Activated CD8-positive, alpha-beta memory T cell treated with anti-CD3 and anti-CD28 coated beads, Interleukin-2, amount 50 U/mL, for 1 hour (primary cell): ENCODE results near the gene HOXD8.

Experiments
- DNase-seq: peaks from one replicate; pipeline ENCODE4 v3.0.0-alpha.2; 2020; ENCODE audit errors: extremely low read depth

HOXD8 gene

GRCh38 chr2:176103194-176103593, 26.3 kb upstream of the HOXD8 start:
- no peak for DNase-seq

- DNase-seq: no peak
Observed at GRCh38 chr2:176103742-176104315, 25.7 kb upstream of the HOXD8 start.

- no peak for DNase-seq
Observed at GRCh38 chr2:176104316-176105077, 25.0 kb upstream of the HOXD8 start.

DNA sequence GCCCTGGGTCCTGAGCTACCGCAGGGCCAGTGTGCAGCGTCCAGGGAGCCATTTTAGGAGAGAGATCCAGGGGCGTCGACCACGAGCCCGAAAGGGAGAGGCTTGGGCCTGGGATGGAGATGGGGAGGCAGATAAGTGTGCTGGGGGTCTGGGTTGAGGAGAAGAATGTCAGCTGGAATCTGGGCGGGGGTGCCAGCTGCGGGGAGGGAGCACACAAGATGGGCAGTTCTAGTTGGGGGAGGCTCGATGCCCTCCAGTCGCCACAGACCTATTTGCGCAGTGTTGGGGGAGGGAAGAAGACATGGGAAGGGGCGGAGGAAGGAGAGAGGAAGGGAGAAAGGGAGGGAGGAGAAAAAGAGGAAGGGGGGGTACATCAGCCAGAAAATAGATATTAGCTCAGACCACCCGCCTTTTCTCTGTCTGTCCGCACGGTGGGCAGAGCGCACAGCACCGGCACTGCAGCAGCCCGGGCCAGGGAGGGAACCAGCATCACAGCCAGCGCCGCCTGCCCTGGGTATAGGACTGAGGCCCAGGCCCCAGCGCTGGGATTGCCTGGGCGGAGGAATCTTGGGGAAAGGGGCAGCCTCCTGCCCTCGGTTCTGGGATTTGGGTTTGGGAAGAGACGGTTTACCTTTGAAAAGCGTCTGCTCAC, 24.3 kb upstream of the HOXD8 start:
- no peak for DNase-seq

GRCh38 chr2:176105730-176106580, 23.6 kb upstream of the HOXD8 start:
- no peak for DNase-seq

DNA sequence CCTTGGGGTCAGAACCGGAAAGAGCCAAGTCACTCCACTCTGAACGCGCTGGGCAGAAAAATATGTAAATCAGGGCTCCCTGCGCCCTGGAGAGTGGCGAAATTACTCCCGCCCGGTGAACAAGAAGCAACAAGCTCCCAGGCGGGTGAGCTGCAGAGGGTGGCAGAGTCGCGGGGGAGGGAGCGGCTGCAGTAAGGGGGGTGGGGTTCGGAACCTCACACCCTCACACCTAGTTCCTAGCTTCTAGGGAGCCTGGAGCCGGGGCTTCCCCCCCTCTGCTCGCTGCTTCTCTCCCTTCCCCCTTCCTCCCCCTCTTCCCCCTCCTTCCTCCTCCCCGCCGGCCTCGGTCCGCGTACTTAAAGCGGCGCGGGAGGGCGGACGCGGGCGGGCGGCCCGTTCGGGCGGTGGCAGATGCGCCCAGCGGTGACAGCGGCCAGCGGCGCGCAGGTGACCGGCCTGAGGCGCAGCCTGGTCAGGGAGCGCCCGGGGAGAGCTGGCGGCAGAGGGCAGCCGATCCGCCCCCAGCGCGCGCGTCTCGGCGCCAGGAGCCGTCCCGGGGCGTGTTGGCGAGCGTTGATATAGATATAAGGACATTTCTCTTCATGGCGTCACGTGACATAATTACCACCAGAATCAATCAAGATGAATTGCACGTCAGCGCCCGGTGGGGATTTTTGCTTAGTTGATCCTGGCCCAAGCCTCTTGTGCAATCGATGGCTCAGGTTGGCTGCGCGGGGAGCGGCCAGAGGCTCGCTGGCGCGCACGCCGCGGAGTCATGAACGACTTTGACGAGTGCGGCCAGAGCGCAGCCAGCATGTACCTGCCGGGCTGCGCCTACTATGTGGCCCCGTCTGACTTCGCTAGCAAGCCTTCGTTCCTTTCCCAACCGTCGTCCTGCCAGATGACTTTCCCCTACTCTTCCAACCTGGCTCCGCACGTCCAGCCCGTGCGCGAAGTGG, 22.6 kb upstream of the HOXD8 start, which contains the start of gene HOXD11:
TSS of gene HOXD11 (plus strand) at position 700 of the 959 bp plus-strand sequence. CDS start at position 776, 76 bp downstream.
- no peak for DNase-seq

DNA sequence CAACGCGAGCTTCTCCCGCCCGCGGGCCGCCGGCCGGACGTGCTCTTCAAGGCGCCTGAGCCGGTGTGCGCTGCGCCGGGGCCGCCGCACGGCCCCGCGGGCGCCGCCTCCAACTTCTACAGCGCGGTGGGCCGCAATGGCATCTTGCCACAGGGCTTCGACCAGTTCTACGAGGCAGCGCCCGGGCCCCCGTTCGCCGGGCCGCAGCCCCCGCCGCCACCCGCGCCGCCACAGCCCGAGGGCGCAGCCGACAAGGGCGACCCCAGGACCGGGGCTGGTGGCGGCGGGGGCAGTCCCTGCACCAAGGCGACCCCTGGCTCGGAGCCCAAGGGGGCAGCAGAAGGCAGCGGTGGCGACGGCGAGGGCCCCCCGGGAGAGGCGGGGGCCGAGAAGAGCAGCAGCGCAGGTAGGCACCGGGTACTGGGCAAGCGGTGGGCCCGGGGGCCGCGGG, 21.7 kb upstream of the HOXD8 start:
- no peak for DNase-seq

DNA sequence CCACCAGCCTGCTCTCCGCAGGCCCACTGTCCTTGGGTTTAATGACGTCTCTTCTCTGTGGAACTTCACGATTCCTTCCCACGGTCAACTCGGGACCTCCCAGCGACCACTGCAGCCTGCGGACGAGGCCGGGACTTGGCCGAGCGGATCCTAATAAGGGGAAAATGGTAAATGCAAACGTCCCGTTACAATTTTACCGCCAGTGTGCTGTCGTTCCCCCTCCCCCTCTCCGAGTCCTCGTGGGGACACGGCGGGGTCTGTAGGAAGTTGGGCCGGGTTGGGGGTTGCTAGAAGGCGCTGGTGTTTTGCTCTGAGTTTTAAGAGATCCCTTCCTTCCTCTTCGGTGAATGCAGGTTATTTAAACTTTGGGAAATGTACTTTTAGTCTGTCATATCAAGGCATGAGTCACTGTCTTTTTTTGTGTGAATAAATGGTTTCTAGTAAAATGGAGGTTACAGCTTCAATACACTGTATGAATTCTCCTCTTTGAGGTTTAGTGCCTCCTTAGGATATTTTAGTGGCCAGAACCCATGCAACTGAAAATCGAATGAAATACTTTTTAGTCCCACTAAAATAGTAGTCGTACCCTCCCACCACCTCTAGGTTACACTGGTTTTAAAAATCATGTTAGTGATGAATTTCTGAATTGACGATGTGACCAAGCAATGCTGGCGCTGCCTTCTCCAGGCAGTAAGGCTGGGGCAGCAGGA, 20.2 kb upstream of the HOXD8 start:
- DNase-seq: no peak

DNA sequence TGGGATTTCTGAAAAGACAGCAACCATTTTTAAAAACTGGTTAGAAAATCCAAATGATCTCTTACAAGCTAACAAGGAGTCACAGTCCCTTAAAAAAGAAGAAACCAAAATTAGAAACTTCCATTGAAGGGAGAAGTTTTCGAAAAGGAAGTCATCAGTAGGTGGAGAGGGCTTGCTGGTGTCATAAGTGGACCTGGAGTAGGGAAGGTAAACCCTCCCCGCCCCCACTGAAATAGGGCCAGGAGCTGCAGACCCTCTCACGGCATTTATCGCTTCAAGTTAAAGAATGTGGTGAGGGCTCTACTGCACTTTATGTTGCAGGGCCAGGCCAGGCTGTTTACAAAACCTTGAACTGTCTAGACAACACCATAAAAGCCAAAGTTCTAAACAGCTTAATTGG, 19.6 kb upstream of the HOXD8 start:
- no peak for DNase-seq

DNA sequence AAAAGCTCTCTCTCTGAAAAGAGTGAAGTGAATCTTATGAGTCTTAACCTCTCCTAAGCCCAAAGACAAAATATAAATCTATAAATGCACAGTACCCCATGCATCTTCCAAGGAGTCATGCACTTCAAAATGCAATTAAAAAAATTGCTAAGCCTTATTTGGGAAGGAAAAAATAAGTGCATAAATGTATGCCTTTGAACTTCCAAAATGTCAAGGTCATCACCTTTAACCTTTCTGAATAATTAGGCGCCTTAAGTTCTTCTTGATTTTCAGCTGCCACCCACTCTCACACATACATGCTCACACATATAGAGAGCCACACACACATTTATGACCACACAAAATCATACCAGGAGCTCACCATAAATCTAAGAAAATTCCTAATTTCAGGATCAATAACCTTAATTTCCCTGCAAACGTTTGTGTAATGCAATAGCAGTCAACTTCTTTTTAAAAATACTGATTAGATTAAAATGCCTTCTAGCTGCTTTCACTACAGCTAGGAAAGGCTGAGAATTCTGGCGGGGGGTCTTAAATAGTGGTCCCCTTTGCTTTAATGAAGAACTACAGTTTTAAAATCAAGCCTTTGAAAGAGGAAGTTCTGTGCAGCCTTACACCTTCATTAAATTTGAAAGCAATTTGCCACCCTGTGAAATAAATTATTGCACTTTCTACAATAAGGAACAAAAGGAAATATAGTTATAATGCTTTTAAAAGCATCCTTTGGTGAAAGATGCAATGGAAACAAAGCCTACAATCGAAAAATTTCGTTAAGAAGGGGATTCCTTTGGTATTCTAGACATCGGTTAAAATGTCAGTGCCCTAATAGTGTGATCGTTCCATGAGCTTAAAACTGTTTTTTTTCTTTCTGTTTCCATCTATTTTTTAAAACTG, 18.8 kb upstream of the HOXD8 start:
- DNase-seq: no peak

DNA sequence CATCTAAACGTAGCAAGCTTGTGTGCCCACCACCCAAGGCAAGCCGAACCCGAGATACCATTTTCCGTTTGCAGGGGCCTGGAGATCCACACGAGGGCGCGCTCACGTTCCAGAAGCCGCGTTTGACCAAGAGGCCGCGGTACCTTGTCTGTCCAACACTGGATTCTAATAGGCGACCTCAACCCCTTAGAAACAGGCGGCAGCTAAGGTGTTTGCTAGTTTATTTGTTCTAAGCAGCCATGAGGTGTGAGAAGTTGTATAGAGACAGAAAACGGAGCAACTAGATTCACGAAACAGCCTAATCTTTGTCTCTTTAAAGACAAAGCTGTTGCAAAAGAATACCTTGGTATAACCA, 18.2 kb upstream of the HOXD8 start:
- DNase-seq: no peak

DNA sequence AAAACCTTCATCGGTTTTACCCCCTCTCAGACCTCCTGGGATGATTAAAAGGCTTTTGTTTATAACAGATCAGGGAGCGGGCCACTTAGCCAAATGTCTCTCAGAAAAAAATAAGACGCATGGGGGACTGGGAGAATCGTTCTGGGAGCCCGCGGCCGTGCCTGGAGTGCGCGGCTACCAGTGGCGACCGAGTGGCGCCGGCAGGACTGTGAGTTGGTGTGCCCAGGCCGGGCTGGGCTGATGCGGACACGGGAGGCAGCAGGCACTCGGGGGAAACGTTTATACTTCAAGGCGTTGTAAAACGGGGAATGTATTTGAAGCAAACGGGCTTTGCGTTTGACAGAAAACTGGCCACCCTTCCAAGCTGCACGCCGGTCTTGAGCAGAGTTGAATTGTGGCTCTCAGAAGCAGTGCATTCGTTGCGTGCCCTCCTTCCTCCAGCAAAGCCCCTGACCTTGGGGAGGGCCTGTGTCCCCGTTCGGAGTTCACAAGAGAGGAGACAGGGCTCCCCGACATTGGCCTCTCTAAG, 17.6 kb upstream of the HOXD8 start:
- no peak for DNase-seq

DNA sequence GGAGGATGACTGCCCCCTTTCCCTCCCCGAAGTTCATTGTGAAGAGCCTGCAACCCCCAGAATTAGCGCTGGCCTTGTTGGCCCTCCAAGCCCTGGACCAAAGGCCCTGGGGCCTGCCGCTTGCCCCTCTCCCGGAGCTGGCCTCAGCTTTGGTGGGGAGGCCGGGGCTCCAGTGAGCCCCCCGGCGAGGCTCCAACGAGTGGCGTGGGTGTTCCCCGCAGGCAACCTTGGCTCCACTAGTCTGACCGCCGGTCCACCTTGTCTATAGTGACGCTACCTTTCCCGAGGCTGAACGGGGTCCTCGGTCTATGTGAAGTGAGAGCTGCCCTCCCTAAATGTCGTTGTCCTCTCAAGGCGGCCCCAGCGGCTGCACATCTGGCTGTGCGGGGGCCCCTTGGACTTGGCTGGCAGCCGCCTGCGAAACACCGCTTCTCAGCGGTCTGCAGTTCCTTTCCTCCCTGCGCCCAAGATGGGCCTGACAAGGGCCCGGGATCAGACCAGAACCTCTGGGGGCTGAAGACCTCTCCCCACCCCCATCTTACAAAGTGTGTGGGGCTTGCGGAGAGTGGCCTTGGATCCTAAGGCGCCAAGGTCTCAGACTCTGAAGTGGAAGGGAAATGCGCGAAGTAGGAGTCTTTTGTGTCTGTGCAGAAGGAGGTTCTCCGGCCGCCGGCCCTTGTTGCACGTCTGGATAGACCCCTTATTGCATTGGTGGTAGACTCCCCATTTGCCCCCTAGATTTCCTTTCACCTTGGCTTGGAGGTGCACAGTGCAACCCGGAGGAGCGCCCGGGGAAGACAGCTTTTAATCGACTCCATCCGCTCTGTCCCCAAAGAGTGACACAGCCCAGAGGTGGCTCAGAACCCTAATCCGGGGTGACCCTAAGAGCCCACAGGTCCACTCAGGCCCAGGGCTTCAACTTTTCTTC, 16.9 kb upstream of the HOXD8 start:
- DNase-seq: no peak

GRCh38 chr2:176114120-176114929, 15.2 kb upstream of the HOXD8 start:
- no peak for DNase-seq

GRCh38 chr2:176114930-176115625, 14.4 kb upstream of the HOXD8 start:
- DNase-seq: no peak
